SJSA1 (cell line): ENCODE data around the gene GDF11. TPM values are rescaled to one million over a fixed set of nuclear protein-coding genes. Genes with fewer than 3 reads are reported as not detected.

Experiments
- DNase-seq, 2 experiments: peaks; one replicate each; pipeline ENCODE4 v3.0.0-alpha.2; 2015 to 2020; ENCODE audit warnings: low spot score in 2 of 2, low read depth in 1 of 2
- H3K27ac ChIP-seq: fragments of 250-450 bp; sonication (Bioruptor Pico); 2 replicates; pipeline ENCODE4 v1.5.1; 2020; ENCODE audit warnings: mild to moderate bottlenecking, moderate library complexity
- H3K27me3 ChIP-seq: fragments of 250-450 bp; sonication (Bioruptor Pico); replicated peaks from 2 replicates; pipeline ENCODE4 v1.5.1; 2020; ENCODE audit warnings: mild to moderate bottlenecking, moderate library complexity
- H3K36me3 ChIP-seq: fragments of 250-450 bp; sonication (Bioruptor Pico); 2 replicates; pipeline ENCODE4 v1.5.1; 2020; ENCODE audit warnings: mild to moderate bottlenecking
- H3K4me1 ChIP-seq: fragments of 250-450 bp; sonication (Bioruptor Pico); replicated peaks from 2 replicates; pipeline ENCODE4 v1.6.1; 2021; ENCODE audit warnings: mild to moderate bottlenecking
- H3K4me3 ChIP-seq: fragments of 250-450 bp; sonication (Bioruptor Pico); 2 replicates; pipeline ENCODE4 v1.5.1; 2020; ENCODE audit warnings: mild to moderate bottlenecking
- H3K9me3 ChIP-seq: fragments of 250-450 bp; sonication (Bioruptor Pico); replicated peaks from 2 replicates; pipeline ENCODE4 v1.5.1; 2020; ENCODE audit warnings: mild to moderate bottlenecking
- total RNA-seq: library from RNA; depleted of rRNA; stranded (reverse); fragments of >200 nt; shearing (Covaris generic); gene quantifications from 2 replicates; pipeline ENCODE4 v1.2.3, GENCODE V29; 2014

Gene GDF11
- total RNA-seq, 1 experiment from 2014 or later: 2.7 TPM

DNA sequence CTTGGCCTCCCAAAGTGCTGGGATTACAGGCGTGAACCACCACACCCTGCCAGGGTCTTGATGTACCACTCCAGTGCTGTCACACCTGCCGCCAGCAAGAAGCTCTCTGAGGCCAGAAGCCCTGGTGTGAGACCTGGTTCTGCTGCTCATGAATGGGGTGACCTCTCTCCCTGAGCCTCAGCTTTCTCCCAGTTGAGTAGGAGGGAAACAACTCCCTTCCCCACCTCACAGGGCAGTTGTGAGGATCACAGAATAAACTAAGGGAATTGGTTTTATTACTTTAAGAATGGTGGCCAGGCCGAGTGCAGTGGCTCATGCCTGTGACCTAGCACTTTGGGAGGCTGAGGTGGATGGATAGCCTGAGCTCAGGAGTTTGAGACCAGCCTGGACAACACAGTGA is 8.3 kb upstream of the GDF11 start:
- Histone ChIP-seq H3K36me3 (no peaks in the 10 kb centered on the region), H3K4me1 (peaks cover 20% of the 10 kb centered on the region), H3K27ac (no peak overlapping the region), H3K9me3 (no peaks in the 10 kb centered on the region), H3K4me3 (no peak overlapping the region), H3K27me3 (no peaks in the 10 kb centered on the region)
- no peak for DNase-seq

DNA sequence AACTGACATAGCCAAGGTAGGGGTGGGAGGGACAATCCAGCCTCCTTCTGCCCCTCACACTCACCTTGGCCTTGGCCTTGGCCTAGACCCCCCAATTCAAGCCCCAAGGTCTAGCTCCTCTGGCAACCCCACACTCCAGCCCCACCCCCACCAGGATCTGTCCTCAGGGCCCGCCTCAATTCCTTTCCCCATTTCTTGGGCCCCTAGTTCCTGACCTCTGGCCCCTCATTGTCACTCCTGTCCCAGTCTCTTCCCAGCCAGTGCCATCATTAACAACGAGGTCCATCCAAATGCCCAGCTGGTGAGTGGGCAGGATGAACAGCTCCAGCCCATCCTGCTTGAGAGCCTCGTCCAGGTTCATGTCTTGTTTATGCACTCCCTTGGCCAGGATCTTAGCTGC is 6.8 kb upstream of the GDF11 start:
- no peaks in the 10 kb centered on the region for H3K9me3 ChIP-seq
- no peaks in the 10 kb centered on the region for H3K36me3 ChIP-seq
- peaks cover 5% of the 10 kb centered on the region for H3K4me1 ChIP-seq
- DNase-seq: no peak
- H3K27ac ChIP-seq: no peak overlapping the region
- H3K27me3 ChIP-seq: no peaks in the 10 kb centered on the region
- no peak overlapping the region for H3K4me3 ChIP-seq

DNA sequence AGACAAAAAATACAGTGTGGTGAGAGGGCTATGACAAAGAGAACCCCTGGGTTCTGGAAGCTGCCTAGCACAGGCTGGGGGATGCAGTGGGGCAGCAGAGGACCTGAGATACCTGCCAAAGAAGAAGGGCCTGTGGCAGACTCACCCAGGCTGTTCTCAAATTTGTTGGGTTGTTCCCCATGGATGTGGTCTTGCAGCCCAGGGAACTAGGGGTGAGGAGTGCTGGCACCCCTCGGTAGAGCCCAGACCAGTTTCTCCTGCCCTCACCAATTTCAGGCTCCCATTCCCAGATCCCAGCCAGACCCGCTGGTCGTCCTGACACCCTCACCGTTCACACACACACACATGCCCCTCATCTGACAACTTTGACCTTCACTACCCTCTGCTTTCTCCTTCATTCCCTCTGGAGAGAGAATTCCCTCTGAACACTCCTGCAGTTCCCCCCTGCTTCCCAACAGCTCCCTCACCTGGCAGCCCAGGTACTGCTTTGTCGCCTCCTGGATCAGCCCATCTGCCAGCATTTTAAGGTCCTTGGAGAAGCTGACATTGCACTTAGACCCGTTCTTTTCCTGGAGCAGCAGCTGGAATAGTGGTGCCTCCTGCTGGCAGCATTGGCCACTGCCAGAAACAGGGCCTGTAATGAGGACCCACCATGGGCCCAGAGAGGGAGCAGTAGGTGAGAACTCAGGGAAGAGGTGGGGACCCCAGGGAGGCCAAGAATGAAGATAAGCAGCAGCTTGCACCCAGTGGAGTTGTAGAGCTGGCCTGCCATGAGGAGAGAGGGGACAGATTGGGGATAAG is 5.9 kb upstream of the GDF11 start:
- Histone ChIP-seq H3K36me3 (no peaks in the 10 kb centered on the region), H3K27ac (no peak overlapping the region), H3K4me1 (peaks cover 5% of the 10 kb centered on the region), H3K27me3 (no peaks in the 10 kb centered on the region), H3K4me3 (no peak overlapping the region), H3K9me3 (no peaks in the 10 kb centered on the region)
- peak; percentile 39 to 61 for DNase-seq

DNA sequence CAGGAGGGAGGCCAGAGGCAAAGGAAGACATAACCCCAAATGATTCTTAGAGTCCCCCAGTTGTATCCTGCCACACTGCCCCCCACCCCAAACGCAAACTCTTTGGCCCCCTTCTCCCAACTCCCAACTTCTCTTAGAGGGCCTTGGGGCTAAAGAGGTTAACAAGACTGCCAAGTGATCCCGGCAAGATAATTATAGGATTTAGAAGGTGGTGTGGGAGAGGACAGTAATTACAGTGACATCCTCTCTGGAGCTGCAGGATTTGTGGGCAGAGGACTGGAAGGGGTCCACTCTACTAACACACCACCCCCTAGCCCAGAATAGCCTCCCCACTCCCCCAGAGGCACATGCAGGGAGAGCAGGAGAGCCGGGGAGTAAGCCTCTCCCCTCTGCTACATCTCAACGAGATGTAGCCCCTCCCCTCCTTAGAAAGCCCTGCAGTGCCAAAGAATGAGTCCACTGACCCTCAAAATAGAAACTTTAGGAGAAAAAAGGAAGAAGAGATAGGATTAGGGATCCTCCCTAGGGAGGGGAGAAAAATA is 5.3 kb upstream of the GDF11 start:
- no peaks in the 10 kb centered on the region for H3K36me3 ChIP-seq
- no peak for DNase-seq
- peaks cover 7% of the 10 kb centered on the region for H3K4me1 ChIP-seq
- peak overlapping the region; percentile 39; the same call in 1 of the 2 replicates for H3K4me3 ChIP-seq
- H3K27ac ChIP-seq: peak overlapping the region; percentile 27
- H3K9me3 ChIP-seq: no peaks in the 10 kb centered on the region
- H3K27me3 ChIP-seq: no peaks in the 10 kb centered on the region

DNA sequence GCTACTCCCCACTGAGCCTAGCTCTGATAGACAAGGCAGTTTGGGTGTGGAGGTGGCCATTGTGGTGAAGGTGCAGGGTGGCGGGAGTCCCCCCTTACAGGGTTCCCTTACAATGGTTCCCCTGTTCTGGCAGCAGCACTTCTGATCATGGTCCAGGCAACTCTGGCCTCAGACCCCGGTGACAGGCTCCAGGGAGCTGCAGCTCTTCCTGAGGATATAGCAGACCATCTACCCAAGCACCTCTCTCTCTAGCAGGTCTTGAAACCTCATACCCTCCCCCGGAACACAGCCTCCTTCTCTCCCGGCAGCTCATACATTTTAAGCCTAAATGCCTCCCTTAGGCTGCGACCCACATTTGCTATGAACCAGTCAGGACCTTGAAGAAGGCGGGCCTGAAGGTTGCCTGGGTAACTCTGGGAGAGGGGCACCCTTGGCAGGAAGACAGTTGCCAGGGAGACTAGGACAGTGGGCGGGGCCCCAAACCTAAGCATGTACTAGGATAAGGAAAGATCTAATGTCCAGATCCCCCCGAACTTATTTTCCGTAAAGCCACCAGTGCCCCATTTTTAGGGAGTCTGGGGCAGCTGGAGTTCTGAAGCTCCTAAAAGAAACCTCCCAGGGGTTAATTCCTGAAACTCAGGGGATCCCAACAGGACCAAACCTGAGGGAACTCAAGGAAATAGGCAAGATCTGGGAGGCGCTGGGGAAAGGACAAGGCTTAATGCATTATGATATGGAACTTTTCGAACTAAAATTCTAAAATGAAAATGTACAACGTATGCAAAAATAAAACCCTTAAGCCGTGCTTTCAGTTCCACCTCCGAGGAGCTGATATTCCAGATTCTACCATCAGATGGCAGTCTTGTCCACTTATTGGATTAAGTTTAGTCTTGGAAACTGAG is 4.5 kb upstream of the GDF11 start:
- peak; percentile 83 to 88 for DNase-seq
- peaks cover 9% of the 10 kb centered on the region for H3K4me1 ChIP-seq
- H3K4me3 ChIP-seq: peak overlapping the region; percentile 39
- H3K27me3 ChIP-seq: no peaks in the 10 kb centered on the region
- peak overlapping the region; percentile 27 for H3K27ac ChIP-seq
- H3K9me3 ChIP-seq: no peaks in the 10 kb centered on the region
- no peaks in the 10 kb centered on the region for H3K36me3 ChIP-seq

DNA sequence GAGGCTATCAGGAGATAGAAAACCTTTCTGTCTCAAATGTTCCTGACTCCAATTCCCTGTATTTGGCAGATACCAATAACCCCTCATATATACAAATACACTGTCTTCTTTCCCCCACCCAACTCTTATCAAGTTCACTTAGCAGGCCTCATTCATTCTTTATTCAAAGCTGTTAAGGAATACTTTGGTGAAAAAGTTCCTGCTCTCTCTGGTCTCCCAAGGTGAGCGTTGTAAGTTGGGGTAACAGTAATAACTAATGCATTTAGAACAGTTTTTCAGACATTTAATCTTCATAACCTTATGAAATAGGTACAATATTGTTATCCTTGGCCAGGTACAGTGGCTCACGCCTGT is 3.9 kb upstream of the GDF11 start:
- Histone ChIP-seq H3K27ac (no peak overlapping the region), H3K4me1 (peaks cover 16% of the 10 kb centered on the region), H3K36me3 (no peaks in the 10 kb centered on the region; the same call in 1 of the 2 replicates), H3K4me3 (peak overlapping the region; percentile 39), H3K9me3 (no peaks in the 10 kb centered on the region), H3K27me3 (no peaks in the 10 kb centered on the region)
- no peak for DNase-seq

DNA sequence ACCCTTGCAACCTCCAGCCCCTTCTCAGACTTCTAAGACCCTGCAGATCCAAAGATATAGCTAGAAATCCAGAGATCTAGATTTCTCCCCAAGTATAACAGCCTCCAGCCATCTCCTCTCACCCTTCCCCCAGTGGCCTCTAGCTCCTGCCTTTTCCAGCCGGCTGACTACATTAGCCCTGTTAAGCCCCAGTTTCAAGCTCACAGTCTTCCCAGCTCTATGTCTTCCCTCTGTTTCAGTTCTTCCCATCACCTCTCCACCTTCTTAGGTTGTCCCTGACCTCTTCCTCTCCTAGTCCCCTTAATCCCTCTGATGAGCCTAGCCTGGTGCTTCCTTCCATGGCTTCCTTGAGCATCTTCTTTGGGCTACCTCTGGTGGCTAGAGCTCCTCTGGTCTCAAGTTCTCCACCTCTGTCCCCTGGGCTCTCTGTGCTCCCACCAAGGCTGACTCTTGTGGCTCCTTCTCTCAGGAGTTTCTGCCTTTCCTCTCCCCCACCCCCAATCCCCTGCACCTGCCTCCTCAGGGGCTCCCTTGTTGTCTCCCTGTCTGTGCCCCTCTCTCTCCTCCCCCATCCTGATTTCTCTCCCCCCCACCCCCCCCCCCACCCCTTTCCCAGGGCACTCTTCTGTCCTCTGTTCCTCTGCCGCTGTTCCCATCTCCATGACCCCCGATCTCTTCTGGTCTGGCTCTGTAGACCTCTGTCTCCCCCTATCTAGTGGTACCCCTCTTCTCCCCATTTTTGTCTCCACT is 816 bp upstream of the GDF11 start:
- no peak for DNase-seq
- Histone ChIP-seq H3K27ac (no peak overlapping the region), H3K4me3 (peak overlapping the region; percentile 35), H3K4me1 (peaks cover 19% of the 10 kb centered on the region), H3K36me3 (no peaks in the 10 kb centered on the region; the same call in 1 of the 2 replicates), H3K9me3 (no peaks in the 10 kb centered on the region), H3K27me3 (no peaks in the 10 kb centered on the region)

DNA sequence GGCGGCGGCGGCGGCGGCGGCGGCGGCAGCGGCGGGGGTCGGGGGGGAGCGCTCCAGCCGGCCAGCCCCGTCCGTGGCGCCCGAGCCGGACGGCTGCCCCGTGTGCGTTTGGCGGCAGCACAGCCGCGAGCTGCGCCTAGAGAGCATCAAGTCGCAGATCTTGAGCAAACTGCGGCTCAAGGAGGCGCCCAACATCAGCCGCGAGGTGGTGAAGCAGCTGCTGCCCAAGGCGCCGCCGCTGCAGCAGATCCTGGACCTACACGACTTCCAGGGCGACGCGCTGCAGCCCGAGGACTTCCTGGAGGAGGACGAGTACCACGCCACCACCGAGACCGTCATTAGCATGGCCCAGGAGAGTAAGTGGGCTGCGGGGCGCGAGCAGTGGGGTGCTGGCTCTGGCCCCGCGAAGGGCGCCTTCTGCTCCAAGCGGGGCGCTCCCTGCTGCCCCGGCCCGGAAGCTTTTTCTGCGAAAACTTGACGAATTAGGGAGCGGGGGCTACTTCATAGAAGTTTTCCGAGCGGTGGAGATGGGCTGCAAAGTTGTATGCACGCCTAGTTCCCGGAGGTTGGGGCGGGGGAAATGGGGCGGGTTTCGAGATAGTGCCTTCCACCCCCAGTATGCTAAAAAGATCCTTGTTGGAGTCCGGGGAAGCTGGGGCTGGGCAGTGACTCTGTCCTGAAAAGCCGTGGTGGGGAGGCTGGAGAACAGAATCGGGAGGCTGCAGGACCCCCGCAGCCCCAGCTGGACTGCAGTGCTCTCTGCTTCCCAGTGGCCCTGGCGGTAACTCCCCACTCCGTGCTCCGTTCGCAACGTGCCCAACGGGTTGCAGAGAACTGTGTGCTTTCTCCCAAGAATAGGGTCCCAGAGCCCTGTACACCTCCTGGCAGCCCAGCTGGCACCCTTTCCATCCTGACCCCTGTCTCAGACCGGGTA is 751 bp downstream of the GDF11 start:
- H3K27ac ChIP-seq: no peak overlapping the region
- peak overlapping the region; percentile 54 for H3K4me3 ChIP-seq
- H3K27me3 ChIP-seq: no peaks in the 10 kb centered on the region
- H3K9me3 ChIP-seq: no peaks in the 10 kb centered on the region
- DNase-seq: peak; percentile 41 to 63
- no peaks in the 10 kb centered on the region; the same call in 1 of the 2 replicates for H3K36me3 ChIP-seq
- peaks cover 14% of the 10 kb centered on the region for H3K4me1 ChIP-seq

DNA sequence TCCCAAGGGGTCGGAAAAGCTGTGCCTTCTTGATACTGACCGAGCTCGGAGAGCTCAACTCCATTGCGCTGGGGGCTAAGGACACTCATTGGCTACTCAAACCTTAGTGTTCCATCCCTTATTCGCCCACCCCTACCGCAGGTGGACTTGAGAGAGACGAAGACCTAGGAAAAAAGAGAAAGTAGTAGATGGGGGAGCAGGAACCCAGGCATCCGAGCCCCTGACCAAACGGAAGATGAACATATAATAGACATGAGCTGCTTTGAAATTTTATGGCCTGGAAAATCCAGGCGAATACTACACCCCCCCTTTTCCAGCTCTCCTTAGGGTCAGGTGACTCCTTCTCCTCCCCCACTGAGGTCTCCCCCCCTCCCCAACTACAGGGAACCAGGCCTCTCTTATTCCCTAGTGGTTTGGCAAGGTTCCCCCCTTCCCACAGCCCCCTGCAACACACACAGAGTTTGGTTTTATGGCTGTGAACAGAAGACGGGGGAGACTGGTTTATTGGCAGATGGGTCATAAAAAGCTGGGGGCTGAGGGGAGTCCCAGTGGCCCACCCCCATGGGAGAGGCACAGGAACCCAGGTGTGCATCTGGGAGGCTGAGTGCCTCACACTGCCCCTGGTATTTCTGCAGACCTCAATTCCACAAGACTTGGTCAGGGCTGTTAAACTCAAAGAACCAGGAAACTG is 1.6 kb downstream of the GDF11 start:
- Histone ChIP-seq H3K27ac (no peak overlapping the region), H3K4me3 (peak overlapping the region; percentile 54), H3K4me1 (peaks cover 14% of the 10 kb centered on the region), H3K27me3 (no peaks in the 10 kb centered on the region), H3K9me3 (no peaks in the 10 kb centered on the region), H3K36me3 (peaks cover 3% of the 10 kb centered on the region; the same call in 1 of the 2 replicates)
- DNase-seq: no peak

DNA sequence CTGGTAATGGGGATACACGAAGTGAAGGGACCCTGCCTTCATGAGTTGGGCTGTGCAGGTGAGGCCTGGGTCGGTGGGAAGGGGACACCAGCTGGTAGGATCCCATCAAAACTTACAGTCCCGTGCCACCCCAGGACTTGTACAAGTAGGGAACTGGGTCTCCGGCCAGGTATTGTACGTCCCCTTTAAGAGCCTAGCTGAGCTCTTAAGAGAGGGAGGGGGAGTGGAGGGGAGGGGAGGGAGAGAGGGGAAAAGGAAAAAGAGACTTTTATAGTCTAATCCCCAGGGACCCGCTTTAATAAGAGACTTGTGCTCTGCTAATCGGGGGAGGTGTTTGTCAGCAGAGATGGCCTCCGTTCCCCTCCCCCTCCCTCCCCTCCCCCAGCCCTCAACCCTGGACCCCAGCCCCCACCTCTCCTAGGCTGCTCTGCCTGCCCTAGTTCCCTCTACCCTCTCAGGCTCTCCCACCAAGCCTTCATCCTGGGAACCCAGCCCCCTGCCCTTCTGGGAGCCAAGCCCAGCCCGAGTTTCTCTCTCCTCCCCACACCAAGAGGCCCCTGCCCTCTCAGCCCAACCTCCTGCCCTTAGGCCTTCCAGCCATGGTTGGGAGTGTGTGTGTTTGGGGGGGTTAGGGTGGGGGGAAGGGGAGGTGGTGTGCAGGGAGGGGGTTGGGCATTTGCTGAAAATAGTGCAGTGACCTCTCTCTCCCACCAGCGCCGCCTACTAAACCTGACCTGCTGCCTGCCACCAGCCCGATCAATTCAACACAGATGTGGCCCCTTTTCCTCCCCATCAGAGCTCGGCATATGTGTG is 2.6 kb downstream of the GDF11 start:
- H3K36me3 ChIP-seq: peaks cover 5% of the 10 kb centered on the region; the same call in 1 of the 2 replicates
- H3K4me3 ChIP-seq: no peak overlapping the region
- no peak overlapping the region for H3K27ac ChIP-seq
- peaks cover 14% of the 10 kb centered on the region for H3K4me1 ChIP-seq
- DNase-seq: no peak
- no peaks in the 10 kb centered on the region for H3K27me3 ChIP-seq
- no peaks in the 10 kb centered on the region for H3K9me3 ChIP-seq

DNA sequence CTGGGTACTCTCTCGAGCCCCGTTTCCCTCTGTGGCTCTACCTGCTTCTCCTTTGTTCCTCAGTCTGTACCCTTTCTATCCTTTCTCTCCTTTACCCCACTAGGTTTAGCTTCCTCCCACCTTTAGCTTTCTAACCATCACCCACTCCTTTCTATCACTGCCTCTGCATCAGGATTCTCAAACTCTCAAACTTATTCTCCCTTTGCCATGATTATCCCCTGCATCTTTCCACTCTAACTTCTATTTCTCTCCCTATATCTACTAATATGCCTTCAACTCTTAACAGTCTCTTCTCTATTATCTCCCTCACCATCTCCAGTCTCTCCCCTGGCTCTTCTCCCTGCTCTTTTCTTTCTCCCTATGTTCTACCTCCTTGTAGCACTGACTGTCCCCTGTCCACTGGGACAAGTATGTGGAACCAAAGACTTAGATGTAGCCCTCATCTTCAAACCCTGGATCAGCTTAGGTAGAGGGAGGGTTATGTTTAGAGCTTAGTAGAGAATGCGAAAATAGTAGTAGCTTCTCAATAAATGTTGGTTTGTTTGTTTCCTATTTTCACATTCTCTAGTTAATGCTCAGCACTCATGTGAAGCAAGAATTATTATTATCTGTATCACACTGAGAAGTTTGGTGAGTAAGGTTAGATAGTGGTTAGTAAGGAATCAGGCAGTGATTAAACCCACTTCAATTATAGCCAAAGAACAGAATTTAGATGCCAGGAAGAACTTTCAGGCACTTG is 3.4 kb downstream of the GDF11 start:
- no peak overlapping the region for H3K4me3 ChIP-seq
- H3K27me3 ChIP-seq: no peaks in the 10 kb centered on the region
- no peak overlapping the region for H3K27ac ChIP-seq
- H3K36me3 ChIP-seq: peaks cover 10% of the 10 kb centered on the region; the same call in 1 of the 2 replicates
- H3K4me1 ChIP-seq: peaks cover 14% of the 10 kb centered on the region
- H3K9me3 ChIP-seq: no peaks in the 10 kb centered on the region
- no peak for DNase-seq
